Measurements from ENCODE around the gene RANBP2. TPM values are rescaled to one million over a fixed set of nuclear protein-coding genes. Genes with fewer than 3 reads are reported as not detected.

The RANBP2 gene
- total and polyA plus RNA-seq, 4 donors: 9.1 to 51.7 (median 22.9) TPM

- H3K27me3 ChIP-seq (ENCODE audit: control insufficient read depth in 4 of 4, insufficient read depth in 4 of 4, low read length in 3 of 4): no peaks in the 10 kb centered on the region
- peaks cover 1 to 6% (median 3%) of the 10 kb centered on the region in 4 donors for H3K9me3 ChIP-seq (ENCODE audit: control insufficient read depth in 4 of 4, low read length in 3 of 4)
- DNase-seq (ENCODE audit: low spot score): no peak
- H3K27ac ChIP-seq (ENCODE audit: low read depth in 1 of 2, low read length in 2 of 2): no peak overlapping the region
- peak; percentile 10 to 12 for TF ChIP-seq RXRA (IDR thresholded peaks at IDR 0.05)
- peak; percentile 71 to 92 for TF ChIP-seq HNF4A (conservative IDR thresholded peaks at IDR 0.05)
- TF ChIP-seq RAD21 (IDR thresholded peaks at IDR 0.05): peak in 1 of 2 donors; percentile 17
- TF ChIP-seq, protein P1, sequence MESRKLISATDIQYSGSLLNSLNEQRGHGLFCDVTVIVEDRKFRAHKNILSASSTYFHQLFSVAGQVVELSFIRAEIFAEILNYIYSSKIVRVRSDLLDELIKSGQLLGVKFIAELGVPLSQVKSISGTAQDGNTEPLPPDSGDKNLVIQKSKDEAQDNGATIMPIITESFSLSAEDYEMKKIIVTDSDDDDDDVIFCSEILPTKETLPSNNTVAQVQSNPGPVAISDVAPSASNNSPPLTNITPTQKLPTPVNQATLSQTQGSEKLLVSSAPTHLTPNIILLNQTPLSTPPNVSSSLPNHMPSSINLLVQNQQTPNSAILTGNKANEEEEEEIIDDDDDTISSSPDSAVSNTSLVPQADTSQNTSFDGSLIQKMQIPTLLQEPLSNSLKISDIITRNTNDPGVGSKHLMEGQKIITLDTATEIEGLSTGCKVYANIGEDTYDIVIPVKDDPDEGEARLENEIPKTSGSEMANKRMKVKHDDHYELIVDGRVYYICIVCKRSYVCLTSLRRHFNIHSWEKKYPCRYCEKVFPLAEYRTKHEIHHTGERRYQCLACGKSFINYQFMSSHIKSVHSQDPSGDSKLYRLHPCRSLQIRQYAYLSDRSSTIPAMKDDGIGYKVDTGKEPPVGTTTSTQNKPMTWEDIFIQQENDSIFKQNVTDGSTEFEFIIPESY (IDR thresholded peaks at IDR 0.05): peak; percentile 27
- TF ChIP-seq TAF1 (conservative IDR thresholded peaks at IDR 0.05): no peak
- peak; percentile 56 for TF ChIP-seq SP1 (IDR thresholded peaks at IDR 0.05)
- no peak for TF ChIP-seq MAX (IDR thresholded peaks at IDR 0.05)
- TF ChIP-seq HNF4G (IDR thresholded peaks at IDR 0.05): peak; percentile 50
- no peak overlapping the region for H3K9ac ChIP-seq (ENCODE audit: low read depth in 1 of 2, low read length in 2 of 2)
- H3K4me3 ChIP-seq (ENCODE audit: low read depth in 1 of 3, low read length in 3 of 3): no peak overlapping the region
- peaks cover 0 to 2% (median 1%) of the 10 kb centered on the region in 4 donors for H3K36me3 ChIP-seq (ENCODE audit: control insufficient read depth in 4 of 4, insufficient read depth in 3 of 4, low read depth in 1 of 4, low read length in 3 of 4)
- H3K4me1 ChIP-seq (ENCODE audit: control insufficient read depth in 4 of 4, insufficient read depth in 4 of 4, low read length in 3 of 4): peaks cover 0 to 9% (median 3%) of the 10 kb centered on the region in 4 donors
- 96% methylated on average over 4 of the region's 4 CpGs for WGBS
Measured at GRCh38 chr2:108810993-108811957, 92.0 kb downstream of the RANBP2 start.

- no peaks in the 10 kb centered on the region for H3K27me3 ChIP-seq (ENCODE audit: control insufficient read depth in 4 of 4, insufficient read depth in 4 of 4, low read length in 3 of 4)
- TF ChIP-seq HNF4G (IDR thresholded peaks at IDR 0.05): no peak
- TF ChIP-seq TAF1 (conservative IDR thresholded peaks at IDR 0.05): no peak
- TF ChIP-seq EGR1 (IDR thresholded peaks at IDR 0.05; ENCODE audit: low read depth in 2 of 2): no peak
- TF ChIP-seq, protein P2, sequence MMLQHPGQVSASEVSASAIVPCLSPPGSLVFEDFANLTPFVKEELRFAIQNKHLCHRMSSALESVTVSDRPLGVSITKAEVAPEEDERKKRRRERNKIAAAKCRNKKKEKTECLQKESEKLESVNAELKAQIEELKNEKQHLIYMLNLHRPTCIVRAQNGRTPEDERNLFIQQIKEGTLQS (IDR thresholded peaks at IDR 0.05): no peak
- H3K27ac ChIP-seq (ENCODE audit: low read depth in 1 of 2, low read length in 2 of 2): no peak overlapping the region
- no peak overlapping the region for H3K9ac ChIP-seq (ENCODE audit: low read depth in 1 of 2, low read length in 2 of 2)
- DNase-seq (ENCODE audit: low spot score): no peak
- peaks cover 1 to 6% (median 3%) of the 10 kb centered on the region in 4 donors for H3K9me3 ChIP-seq (ENCODE audit: control insufficient read depth in 4 of 4, low read length in 3 of 4)
- no peak overlapping the region for H3K4me3 ChIP-seq (ENCODE audit: low read depth in 1 of 3, low read length in 3 of 3)
- peaks cover 0 to 7% (median 7%) of the 10 kb centered on the region in 4 donors for H3K36me3 ChIP-seq (ENCODE audit: control insufficient read depth in 4 of 4, insufficient read depth in 3 of 4, low read depth in 1 of 4, low read length in 3 of 4)
- 90% methylated on average over 1 of the region's 1 CpG for WGBS
- peaks cover 0 to 5% (median 0%) of the 10 kb centered on the region in 4 donors for H3K4me1 ChIP-seq (ENCODE audit: control insufficient read depth in 4 of 4, insufficient read depth in 4 of 4, low read length in 3 of 4)
Measured at GRCh38 chr2:108813732-108814131, 94.5 kb downstream of the RANBP2 start.

DNA sequence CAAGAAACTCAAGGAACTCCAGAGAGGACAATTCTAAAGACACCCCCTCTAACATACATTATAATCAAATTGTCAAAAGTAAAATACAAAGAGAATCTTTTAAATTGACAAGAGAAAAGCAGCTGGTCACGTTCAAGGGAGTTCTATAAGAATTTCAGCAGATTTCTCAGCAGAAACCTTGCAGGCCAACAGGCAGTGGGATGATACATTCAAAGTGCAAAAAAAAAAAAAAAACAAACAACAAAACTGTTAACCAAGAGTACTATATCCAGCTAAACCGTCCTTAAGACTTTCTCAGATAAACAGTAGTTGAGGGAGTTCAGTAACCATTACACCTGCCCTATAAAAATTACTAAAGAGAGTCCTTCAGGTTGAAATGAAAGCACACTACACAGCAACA is 101.2 kb downstream of the RANBP2 start:
- H3K27ac ChIP-seq (ENCODE audit: low read depth in 1 of 2, low read length in 2 of 2): no peak overlapping the region
- no peak for DNase-seq (ENCODE audit: low spot score)
- TF ChIP-seq FOXA1 (IDR thresholded peaks at IDR 0.05): no peak
- TF ChIP-seq RXRA (IDR thresholded peaks at IDR 0.05): no peak
- TF ChIP-seq, protein P1 (IDR thresholded peaks at IDR 0.05): no peak
- TF ChIP-seq, protein P3, sequence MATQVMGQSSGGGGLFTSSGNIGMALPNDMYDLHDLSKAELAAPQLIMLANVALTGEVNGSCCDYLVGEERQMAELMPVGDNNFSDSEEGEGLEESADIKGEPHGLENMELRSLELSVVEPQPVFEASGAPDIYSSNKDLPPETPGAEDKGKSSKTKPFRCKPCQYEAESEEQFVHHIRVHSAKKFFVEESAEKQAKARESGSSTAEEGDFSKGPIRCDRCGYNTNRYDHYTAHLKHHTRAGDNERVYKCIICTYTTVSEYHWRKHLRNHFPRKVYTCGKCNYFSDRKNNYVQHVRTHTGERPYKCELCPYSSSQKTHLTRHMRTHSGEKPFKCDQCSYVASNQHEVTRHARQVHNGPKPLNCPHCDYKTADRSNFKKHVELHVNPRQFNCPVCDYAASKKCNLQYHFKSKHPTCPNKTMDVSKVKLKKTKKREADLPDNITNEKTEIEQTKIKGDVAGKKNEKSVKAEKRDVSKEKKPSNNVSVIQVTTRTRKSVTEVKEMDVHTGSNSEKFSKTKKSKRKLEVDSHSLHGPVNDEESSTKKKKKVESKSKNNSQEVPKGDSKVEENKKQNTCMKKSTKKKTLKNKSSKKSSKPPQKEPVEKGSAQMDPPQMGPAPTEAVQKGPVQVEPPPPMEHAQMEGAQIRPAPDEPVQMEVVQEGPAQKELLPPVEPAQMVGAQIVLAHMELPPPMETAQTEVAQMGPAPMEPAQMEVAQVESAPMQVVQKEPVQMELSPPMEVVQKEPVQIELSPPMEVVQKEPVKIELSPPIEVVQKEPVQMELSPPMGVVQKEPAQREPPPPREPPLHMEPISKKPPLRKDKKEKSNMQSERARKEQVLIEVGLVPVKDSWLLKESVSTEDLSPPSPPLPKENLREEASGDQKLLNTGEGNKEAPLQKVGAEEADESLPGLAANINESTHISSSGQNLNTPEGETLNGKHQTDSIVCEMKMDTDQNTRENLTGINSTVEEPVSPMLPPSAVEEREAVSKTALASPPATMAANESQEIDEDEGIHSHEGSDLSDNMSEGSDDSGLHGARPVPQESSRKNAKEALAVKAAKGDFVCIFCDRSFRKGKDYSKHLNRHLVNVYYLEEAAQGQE (IDR thresholded peaks at IDR 0.05): no peak
- H3K36me3 ChIP-seq (ENCODE audit: control insufficient read depth in 4 of 4, insufficient read depth in 3 of 4, low read depth in 1 of 4, low read length in 3 of 4): peaks cover 5 to 10% (median 7%) of the 10 kb centered on the region in 4 donors
- peaks cover 0 to 4% (median under 1%) of the 10 kb centered on the region in 4 donors for H3K4me1 ChIP-seq (ENCODE audit: control insufficient read depth in 4 of 4, insufficient read depth in 4 of 4, low read length in 3 of 4)
- WGBS: 98% methylated on average over 2 of the region's 2 CpGs
- no peak overlapping the region for H3K4me3 ChIP-seq (ENCODE audit: low read depth in 1 of 3, low read length in 3 of 3)
- H3K9me3 ChIP-seq (ENCODE audit: control insufficient read depth in 4 of 4, low read length in 3 of 4): peaks cover 0 to 5% (median 2%) of the 10 kb centered on the region in 4 donors
- no peak overlapping the region for H3K9ac ChIP-seq (ENCODE audit: low read depth in 1 of 2, low read length in 2 of 2)
- no peaks in the 10 kb centered on the region for H3K27me3 ChIP-seq (ENCODE audit: control insufficient read depth in 4 of 4, insufficient read depth in 4 of 4, low read length in 3 of 4)

All from liver (tissue), 9 donors.